COLO829 (cell line): ENCODE data around the gene PAK1.
"Not testable (repeated sequence)": the region's sequence is repeated elsewhere in the genome, so short reads cannot be mapped to it uniquely, and the experiment has no call there.

ENCODE experiments used
- DNase-seq: peaks from one replicate; pipeline ENCODE4 v3.0.0; 2012; ENCODE audit warnings: low spot score

The PAK1 gene

DNA sequence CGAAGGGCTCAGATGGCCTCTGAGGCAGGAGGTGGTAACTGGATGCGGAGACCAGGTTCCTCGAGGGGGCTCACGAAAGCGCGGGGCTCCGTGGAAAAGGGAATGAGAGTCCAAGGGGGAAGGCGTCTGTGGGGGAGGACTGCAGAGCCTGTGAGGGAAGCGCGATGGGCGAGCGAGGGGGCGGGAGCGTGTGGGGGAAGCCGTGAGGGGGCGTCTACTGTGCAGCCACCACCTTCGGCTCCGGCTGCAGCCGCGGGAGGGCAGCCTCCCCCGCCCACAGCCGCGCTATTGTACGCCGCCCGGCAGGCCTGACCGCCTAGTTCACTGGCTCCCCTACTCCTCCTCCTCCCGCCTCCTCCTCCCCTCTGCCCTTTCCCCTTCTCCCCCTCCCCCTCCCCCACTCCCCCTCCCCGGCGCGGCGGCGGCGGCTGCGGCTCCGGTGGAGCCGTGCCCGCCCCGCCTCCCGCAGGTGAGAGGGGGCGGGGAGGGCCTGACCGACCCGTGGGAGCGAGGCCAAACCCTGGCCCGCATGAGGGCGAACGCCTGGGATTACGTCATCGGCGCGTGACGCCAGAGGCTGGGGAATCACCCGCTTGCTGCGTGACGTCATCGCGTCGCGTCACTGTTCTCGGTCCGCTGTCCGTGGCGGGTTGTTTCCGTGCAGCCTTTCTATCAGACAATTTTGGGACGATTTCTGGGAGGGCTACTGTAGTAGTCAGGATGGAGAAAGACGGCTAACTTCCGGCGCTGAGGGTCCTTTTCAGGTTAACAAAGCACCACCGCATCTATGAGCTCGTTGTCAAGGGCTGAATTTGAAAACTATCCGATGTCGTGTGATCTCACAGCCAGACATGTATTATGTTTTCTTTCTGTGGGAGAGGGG lies at the start of gene PAK1:
Gene PAK1, minus strand, starts transcription at position 294 of the 883 bp plus-strand sequence. CDS start 81,574 bp downstream, outside the sequence.
- peak; percentile 83 for DNase-seq

DNA sequence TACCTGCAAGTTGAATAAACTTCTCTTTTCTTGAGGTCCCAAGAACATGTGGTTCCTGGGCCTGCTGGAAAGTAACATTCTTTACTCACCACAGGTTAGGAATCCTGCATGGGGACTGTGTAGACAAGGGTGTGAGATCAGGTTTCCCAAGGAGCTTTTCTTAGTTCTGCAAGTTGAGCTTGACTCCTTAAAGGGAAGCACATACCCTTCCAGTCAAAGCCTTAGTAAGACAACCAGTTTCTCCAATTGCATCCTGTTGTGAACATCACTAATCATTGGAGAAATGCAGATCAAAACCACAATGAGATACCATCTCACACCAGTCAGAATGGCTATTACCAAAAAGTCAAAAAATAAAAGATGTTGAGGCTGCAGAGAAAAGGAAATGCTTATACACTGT lies 48.3 kb upstream of the PAK1 start:
- DNase-seq = no peak

DNA sequence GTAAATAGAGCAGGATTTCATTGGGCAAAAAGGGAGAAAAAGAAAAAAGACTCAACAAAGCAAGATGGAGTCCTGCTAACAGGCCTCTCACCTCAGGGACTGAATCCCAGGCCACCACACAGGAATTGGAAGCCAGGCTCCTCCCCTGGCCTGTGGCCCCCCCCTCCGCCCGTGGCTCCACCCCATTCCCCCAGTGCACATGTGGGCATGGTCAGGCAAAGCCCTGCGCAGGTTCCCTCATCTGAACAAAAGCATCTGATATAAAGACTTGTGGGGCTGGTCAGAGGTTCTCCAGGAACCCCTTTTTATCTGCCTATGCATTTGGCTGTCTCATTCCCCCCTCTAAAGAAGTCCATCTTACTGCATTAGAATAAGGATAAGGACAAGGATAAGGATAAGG lies 46.0 kb upstream of the PAK1 start:
- DNase-seq = no peak

DNA sequence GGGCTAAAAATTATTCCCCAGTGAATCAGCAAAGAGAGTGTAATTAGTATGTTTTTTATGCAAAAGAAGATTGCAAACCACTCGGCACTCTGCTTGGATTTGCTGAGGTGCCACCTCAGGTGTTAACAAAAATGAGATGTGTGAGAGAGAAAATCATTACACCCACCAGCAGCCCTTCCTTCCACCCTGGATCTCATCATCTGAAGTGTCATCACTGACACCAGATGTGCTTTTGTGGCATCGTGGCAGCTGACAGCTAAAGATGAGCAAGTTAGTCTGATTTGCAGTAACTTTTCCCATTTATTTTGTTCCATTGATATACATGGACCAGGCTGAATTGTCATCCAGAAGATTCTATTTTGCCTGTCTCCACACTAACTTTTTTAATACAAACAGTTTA lies 44.6 kb upstream of the PAK1 start:
- no peak for DNase-seq

DNA sequence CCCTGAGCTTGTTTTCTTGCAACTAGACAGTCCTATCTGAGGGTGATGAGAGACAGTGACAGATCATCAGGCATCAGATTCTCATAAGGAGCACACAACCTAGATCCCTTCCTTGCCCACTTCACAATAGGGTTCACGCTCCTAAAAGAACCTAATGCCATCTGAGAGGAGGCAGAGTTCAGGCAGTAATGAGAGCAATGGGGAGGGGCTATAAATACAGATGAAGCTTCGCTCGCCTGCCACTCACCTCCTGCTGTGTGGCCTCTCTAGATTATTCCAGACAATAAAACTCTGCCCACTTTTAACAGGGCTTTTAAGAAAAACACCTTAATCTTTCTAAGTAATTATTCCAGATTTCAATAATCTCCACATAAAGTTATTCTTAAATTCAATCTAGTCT lies 43.9 kb upstream of the PAK1 start:
- DNase-seq = no peak

DNA sequence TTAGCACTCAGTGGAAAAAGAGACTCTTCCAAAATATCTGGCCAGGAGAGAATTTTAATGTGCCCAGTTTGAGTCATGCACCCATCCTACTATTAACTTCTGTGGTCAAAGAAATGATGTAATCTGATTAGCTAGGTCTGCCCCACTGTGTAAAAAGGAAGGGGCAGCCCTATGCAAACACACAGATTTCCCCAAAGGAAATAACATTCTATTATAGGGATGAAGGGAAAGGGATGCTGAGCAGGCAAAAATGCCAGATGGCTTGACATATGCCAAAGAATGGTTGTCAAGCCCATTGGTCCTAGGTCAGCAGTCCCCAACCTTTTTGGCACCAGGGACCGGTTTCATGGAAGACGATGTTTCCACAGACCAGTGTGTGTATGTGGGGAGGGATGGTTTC lies 43.3 kb upstream of the PAK1 start:
- DNase-seq = no peak

DNA sequence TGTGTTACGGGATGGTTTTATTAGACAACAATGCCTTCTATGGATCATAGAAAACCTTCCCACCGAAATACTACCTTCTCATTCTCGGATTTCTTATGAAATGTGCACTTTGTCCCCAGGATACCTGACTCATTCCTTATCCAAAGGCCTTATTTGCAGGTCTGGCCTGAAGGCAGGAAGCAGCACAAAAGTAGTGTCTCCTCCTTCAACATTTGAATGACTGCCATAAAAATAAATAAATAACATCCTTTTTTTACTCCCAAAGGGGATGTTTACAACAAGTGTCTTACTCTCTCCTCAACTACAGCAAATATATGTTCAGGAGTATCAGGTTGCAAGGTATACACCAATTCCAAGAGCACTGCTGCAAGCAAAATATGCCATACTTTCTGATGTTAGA lies 41.6 kb upstream of the PAK1 start:
- no peak for DNase-seq

DNA sequence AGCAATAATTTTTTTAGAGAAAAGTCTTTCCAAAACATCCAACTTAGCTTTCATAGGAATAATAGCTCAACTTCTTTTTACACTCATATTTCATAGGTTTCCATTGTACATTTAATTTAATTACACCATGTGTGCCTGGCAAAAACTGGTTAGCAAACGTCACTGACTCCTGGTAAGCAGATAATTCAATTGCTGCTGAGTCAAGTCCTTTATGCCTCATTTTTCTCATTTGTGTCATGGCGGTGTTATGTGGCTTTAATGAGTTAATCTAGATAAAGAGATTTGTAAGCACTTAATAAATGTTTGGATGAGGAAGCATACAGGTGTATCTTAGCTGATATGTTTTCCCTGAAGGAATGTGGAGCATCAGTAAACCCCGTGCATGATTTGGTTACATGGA lies 41.2 kb upstream of the PAK1 start:
- no peak for DNase-seq

DNA sequence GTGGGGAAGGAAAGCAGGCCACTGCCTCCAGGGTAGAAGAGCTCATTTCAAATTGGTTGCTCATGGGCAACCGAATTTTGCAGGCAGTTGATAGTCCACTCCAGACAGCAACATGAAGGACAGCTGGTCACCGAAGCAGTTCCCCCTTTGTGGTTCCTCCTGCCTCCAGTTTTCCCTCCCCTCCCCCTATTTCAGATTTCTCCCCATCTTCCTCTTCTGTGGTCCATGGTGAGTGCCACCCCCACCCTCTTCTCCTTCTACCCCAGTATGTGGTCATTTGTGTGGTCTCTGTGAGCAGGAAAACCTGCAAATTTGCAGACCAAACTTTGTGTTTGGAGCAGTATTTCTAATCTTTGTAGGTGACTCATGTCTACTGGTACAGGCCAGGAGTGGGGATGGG lies 38.2 kb upstream of the PAK1 start:
- DNase-seq = no peak

DNA sequence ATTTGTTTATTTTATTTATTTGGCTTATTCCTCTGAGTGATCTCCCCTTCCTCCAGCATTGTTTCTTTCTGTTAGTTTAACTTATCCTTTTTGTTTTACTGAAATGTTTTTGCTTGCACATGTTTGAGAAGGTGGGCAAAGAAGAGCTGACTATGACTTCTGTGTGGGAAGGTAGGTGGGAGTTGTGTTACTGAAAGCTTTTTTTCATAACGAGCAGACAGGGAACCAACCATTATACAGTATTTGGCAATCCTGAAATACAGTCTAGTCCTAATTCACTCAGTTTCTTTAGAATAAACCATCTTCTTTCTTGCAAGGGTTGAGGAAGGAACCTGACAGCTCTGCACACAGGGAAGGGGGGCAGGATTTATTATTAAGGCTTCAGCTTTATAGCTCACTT lies 37.0 kb upstream of the PAK1 start:
- no peak for DNase-seq

DNA sequence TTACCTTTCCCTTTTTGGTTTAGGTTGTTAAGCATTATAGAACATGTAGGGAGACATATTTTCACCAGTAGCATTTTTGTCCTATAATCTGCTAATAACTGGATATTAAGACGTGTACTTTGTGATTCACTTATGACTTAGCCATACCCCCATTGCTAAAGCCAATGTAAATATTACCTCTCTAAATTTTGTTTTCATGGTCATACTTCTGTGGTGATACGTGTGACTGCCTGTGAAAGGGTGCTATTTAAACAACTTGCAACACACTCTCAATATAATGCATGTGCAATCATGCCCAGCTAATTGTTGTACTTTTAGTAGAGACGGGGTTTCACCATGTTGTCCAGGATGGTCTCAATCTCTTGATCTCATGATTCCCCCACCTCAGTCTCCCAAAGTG lies 36.2 kb upstream of the PAK1 start:
- DNase-seq = no peak

DNA sequence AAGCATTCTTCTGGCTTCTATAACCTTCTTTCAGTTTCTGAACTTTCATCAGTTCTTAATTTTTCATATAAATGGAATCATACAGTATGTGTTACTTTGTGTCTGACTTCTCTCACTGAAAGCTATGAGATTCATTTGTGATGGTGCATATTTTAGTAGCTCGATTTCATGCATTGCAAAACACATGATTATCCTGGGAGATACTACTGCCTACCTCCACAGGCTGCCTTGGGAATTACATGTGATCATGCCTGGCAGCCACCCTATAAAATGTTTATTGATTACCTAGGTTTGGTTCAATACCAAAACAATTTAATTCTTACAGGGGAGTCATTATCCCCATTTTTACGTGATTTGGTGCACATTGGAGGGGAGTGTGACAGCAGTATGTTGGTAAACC lies 34.1 kb upstream of the PAK1 start:
- no peak for DNase-seq

DNA sequence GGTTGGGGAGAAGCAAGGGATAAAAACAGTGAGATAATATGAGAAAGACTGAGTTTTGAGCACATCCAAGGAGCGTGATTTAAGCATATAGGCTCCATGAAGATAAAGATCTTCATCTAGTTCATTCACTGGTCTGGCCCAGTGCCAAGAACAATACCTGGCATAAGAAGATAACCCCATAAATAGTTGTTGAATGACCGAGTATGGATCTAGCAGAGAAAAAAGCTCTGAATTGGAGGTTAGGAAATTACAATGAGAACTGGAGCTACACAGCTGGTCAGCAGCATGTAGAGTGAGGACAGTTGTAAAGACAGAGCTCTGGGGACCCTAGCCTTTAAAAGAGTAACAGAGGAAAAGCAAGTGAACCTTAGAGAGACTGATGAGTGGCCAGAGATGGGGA lies 33.0 kb upstream of the PAK1 start:
- DNase-seq = no peak

DNA sequence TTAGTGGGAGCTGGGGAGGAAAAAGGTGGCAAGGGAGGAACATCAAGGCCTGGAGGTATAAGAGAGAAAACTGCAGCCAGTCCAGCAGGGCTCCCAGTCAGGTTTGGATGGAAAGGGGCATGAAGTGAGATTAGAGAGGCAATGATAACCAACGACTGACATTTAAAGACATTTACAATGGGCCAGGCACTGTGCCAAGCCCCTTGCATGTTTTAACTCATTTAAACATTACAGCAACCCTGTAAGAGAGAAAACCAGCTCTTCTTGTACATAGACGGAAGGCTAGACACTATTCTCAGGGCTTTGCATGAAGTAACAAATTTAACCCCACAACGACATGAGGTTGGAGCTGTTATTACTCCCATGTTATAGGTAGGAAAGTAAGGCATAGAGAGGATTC lies 32.1 kb upstream of the PAK1 start:
- no peak for DNase-seq

DNA sequence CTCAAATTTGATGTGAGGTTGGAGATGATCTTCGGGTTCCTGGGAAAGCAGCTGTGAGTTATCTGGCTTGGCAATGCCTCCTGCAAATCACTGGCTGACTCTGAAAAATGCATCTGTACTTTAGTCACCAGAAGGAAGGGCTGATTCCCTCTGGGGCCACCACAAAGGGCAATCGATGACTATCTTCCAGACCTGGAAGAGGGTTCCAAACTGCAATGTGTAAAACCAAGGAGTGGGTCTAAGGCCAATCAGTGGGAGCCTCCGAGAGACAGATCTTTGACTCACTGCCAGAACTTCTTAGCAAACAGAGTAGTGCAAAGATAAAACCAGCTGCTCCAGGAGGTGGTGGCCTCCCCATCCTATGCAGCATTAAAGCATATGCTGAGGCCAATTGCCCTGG lies 29.1 kb upstream of the PAK1 start:
- DNase-seq = no peak

DNA sequence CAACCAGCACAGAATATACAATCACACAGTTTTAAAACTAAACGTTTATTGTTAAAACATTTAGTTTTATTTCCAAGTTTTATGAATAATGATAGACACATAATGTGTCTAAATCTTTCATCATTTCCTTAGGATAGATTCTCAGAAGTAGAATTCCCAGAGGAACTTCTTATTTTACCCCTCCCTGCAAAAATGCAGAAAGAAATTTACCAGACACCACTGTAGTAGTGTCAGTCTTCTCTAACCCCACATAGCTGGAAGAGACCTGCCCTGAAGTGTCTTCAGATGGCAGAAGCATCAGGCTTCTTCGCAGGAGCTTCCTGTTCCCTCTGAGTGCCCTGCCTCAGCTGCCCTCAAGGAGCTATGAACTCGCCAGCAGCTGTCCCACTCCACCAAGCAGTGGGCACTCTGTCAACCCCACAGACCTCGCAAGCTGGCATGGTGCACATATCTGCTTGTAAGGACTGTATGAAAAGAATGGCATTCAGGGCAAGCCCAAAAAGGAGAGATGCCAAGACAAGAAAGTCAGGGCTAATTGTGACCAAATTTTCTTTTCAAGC lies 28.5 kb upstream of the PAK1 start:
- no peak for DNase-seq

DNA sequence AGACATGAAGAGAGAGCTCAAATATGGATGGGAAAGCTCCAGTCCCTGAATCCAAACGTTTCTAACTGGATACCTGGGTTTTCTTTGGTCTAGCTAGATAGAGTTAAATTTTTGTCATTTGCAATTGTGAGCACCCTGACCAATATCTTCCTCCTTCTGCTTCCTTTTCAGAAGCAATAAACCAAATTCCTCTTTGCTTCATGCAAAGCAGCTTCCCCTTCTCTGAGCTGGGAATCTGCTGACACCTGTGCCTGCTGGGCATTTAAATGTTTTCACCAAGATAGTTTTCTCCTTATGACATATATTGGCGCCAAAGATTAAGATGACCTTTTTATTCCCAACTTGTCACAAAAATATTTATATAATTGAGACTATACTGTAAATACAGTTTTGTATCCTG lies 27.9 kb upstream of the PAK1 start:
- no peak for DNase-seq

DNA sequence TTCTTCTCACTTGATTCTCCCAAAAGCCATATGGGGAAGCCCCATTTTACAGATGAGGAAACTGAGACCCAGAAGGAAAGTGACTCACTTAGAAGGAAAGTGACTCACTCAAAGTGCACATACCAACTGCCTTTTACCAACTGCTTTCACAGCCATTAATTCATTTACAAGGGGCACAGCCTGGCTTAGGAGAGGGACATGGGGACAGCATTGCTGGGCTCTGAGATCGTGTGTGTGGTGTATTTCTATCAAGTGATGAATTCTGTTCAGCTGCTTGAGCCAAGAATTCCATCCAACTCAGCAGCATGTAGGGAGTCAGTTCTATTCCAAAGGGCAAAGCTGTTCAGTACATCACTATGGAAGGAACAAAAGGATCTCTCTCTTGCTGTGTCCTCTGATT lies 23.5 kb upstream of the PAK1 start:
- no peak for DNase-seq

DNA sequence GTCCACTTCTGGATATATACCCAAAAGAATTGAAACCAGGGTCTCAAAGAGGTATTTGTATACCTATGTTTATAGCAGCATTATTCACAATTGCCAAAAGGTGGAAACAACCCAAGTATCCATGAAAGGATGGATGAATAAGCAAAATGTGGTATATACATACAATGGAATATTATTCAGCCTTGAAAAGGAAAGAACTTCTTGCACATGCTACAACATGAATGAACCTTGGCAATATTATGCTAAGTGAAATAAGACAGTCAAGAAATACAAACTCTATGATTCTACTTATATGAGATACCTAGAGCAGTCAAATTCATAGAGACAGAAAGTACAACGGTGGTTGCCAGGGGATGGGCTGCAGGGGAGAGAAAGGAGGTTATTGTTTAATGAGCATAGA lies 21.6 kb upstream of the PAK1 start:
- DNase-seq = no peak

DNA sequence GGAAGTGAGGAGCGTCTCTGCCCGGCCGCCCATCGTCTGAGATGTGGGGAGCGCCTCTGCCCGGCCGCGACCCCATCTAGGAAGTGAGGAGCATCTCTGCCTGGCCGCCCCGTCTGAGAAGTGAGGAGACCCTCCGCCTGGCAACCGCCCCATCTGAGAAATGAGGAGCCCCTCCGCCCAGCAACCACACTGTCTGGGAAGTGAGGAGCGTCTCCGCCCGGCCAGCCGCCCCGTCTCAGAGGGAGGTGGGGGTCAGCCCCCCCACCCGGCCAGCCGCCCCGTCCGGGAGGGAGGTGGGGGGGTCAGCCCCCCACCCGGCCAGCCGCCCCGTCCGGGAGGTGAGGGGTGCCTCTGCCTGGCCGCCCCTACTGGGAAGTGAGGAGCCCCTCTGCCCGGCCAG lies 16.1 kb upstream of the PAK1 start:
- DNase-seq = not testable (repeated sequence)

DNA sequence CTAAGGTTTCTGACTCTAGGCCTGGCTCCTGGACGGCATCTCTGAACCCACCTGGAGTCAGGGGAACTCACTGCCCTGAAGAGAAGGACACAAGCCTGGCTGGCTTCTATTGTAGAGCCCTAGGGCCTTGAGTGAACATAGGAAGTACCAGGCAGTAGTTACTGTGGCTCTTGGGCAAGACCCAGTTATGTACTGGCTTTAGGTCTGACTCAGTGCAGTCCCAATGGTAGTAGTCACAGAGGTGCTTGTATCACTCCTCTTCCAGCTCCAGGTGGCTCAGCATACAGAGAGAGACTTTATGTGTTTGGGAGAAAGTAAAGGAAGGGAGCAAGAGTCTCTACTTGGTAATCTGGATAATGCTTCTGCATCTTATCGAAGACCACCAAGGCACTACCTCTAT lies 13.9 kb upstream of the PAK1 start:
- DNase-seq = no peak

DNA sequence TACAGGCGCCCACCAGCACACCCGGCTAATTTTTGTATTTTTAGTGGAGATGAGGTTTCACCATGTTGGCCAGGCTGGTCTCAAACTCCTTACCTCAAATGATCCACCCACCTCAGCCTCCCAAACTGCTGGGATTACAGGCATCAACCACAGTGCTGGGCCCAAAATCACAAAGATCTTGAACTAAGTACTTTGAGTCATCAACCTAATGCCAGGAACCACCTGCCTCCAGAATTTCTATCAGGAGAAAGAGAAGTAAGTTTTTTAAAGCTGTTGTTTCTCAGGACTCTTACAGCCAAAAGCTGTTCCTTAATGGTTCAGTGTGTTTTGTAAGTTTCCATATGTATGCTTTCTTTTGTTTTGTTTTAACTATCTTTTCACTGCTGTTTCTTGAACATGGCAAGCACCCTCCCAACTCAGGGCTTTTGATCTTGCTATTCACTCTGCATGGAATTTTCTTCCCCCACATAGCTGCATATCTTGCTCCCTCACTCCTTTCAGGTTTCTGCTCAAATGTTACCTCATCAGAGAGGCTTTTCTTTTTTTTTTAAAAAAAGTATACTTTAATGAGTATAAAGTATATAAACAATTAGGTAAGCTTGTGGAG lies 6.0 kb upstream of the PAK1 start:
- DNase-seq = no peak

DNA sequence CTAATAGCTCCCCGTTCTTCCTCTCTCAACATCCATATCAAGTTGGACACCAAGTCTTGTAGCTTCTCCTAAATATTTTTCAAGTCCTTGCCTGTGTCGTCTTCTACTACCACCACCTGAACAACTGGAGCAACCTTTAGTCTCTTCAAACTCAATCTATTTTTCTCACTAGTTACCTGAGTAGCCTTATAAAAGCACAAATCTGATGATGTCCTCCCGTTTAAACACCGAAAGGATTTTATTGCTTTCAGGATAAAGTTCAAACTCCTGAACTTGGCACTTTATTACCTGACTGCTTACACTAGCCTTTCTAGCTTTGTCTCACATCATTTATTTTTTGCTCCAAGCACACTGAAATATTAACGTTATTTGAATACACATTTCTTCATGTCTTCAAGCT lies 1.3 kb upstream of the PAK1 start:
- DNase-seq = no peak

DNA sequence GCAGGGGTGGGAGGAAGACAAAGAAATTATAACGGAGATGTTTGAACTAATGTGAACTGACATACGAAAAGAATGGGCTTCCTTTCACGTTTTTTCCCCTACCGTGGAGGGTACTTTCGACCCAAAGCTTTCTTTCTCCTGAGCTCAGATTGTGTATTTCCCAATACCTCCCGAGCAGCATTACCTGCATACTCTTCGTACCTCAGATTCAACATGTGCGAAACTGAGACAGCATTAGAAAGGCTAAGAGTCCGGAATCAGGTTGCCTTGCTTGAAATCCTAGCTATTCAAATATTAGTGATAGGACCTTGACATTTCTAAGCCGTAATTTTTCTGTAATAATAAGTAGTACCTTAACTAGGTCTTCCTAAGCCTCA lies 778 bp upstream of the PAK1 start:
- DNase-seq = no peak
